ENCODE measurements around the gene BLVRA. TPM values are rescaled to one million over a fixed set of nuclear protein-coding genes. Genes with fewer than 3 reads are reported as not detected.

The BLVRA gene
- total RNA-seq, 1 donor from 2014 or later = 18.2 TPM

DNA sequence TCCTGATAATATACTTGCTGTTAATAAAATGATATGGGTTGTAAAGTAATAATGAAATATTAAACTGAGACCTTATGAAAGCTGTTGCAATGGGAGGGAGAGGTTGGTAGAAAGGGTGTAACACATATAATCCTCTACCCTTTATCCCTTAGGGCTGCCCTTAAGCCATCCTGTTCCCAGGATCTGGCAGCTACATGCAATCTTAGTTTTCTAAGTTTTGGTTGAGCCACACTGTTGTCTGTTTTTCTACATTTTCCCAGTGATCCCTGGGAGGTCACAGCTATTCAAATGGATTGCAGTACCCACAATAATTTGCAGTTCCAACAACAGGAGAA lies 35.5 kb upstream of the BLVRA start:
- peaks cover 8% of the 10 kb centered on the region for H3K4me1 Mint-ChIP-seq (ENCODE audit: unreplicated experiment)
- no peaks in the 10 kb centered on the region for H3K9me3 Mint-ChIP-seq (ENCODE audit: unreplicated experiment)
- no peak overlapping the region for H3K27ac Mint-ChIP-seq (ENCODE audit: unreplicated experiment)
- no peaks in the 10 kb centered on the region for H3K36me3 Mint-ChIP-seq (ENCODE audit: low read depth, unreplicated experiment)
- H3K27me3 Mint-ChIP-seq (ENCODE audit: unreplicated experiment) = no peaks in the 10 kb centered on the region
- no peak overlapping the region for H3K4me3 Mint-ChIP-seq (ENCODE audit: unreplicated experiment)
- no peak for DNase-seq (ENCODE audit: low spot score)
- TF ChIP-seq, protein P1, sequence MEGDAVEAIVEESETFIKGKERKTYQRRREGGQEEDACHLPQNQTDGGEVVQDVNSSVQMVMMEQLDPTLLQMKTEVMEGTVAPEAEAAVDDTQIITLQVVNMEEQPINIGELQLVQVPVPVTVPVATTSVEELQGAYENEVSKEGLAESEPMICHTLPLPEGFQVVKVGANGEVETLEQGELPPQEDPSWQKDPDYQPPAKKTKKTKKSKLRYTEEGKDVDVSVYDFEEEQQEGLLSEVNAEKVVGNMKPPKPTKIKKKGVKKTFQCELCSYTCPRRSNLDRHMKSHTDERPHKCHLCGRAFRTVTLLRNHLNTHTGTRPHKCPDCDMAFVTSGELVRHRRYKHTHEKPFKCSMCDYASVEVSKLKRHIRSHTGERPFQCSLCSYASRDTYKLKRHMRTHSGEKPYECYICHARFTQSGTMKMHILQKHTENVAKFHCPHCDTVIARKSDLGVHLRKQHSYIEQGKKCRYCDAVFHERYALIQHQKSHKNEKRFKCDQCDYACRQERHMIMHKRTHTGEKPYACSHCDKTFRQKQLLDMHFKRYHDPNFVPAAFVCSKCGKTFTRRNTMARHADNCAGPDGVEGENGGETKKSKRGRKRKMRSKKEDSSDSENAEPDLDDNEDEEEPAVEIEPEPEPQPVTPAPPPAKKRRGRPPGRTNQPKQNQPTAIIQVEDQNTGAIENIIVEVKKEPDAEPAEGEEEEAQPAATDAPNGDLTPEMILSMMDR (IDR thresholded peaks at IDR 0.05; ENCODE audit: unreplicated experiment) = no peak

DNA sequence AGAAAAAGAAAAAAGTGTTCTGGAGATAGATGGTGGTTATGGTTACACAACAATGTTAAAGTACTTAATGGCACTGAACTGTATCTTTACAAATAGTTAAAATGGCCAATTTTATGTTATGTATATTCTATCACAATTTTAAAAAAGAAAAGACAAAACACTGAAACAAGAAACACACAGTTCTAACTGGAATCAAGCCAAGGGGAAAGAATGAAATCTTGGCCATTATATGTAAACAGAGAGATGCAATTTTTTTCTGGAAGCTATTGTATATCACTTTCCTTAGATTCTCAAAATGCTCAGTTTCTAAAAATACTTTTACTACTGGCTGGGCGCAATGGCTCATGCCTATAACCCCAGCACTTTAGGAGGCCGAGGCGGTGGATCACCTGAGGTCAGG lies 33.2 kb upstream of the BLVRA start:
- Mint-ChIP-seq H3K4me1 (ENCODE audit: unreplicated experiment) (peaks cover 13% of the 10 kb centered on the region), H3K4me3 (ENCODE audit: unreplicated experiment) (no peak overlapping the region), H3K36me3 (ENCODE audit: low read depth, unreplicated experiment) (peaks cover 3% of the 10 kb centered on the region), H3K27me3 (ENCODE audit: unreplicated experiment) (no peaks in the 10 kb centered on the region), H3K9me3 (ENCODE audit: unreplicated experiment) (no peaks in the 10 kb centered on the region), H3K27ac (ENCODE audit: unreplicated experiment) (no peak overlapping the region)
- TF ChIP-seq, protein P1 (IDR thresholded peaks at IDR 0.05; ENCODE audit: unreplicated experiment) = no peak
- DNase-seq (ENCODE audit: low spot score) = no peak

DNA sequence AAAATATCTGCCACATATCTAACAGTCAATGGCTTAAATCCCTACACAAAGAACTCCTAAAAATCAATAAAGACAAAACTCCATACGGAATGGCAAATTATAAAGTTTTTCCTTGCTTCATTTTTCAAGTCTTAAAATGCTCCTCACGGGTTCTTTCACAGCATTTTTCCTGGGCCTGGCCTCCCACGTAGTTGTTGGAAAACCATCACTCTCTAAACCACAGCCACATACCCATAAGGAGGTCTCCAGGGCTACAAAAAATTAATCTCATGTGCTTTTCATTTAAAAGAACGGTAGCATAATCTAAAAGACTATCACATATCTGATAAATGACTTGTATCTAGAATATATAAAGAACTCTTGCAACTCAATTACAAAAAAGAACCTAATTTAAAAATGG lies 32.0 kb upstream of the BLVRA start:
- no peak for DNase-seq (ENCODE audit: low spot score)
- Mint-ChIP-seq H3K27ac (ENCODE audit: unreplicated experiment) (no peak overlapping the region), H3K36me3 (ENCODE audit: low read depth, unreplicated experiment) (peaks cover 3% of the 10 kb centered on the region), H3K4me3 (ENCODE audit: unreplicated experiment) (no peak overlapping the region), H3K27me3 (ENCODE audit: unreplicated experiment) (no peaks in the 10 kb centered on the region), H3K9me3 (ENCODE audit: unreplicated experiment) (no peaks in the 10 kb centered on the region), H3K4me1 (ENCODE audit: unreplicated experiment) (peaks cover 13% of the 10 kb centered on the region)
- TF ChIP-seq, protein P1 (IDR thresholded peaks at IDR 0.05; ENCODE audit: unreplicated experiment) = no peak

DNA sequence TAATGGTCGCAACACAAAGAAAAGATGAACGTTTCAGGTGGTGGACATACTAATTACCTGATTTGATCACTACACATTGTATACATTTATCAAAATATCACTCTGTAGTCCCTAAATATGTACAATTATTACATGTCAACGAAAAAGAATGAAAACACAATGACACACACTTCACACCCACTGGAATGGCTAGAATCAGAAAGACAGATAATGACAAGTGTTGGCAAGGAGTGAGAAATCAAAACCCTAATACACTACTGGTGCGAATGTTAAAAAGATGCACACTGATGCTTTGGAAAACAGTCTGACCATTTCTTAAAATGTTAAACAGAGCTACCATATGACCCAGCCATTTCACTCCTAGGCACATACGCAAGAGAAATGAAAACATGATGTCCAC lies 31.5 kb upstream of the BLVRA start:
- H3K36me3 Mint-ChIP-seq (ENCODE audit: low read depth, unreplicated experiment) = peaks cover 3% of the 10 kb centered on the region
- H3K27ac Mint-ChIP-seq (ENCODE audit: unreplicated experiment) = no peak overlapping the region
- H3K9me3 Mint-ChIP-seq (ENCODE audit: unreplicated experiment) = no peaks in the 10 kb centered on the region
- no peak overlapping the region for H3K4me3 Mint-ChIP-seq (ENCODE audit: unreplicated experiment)
- DNase-seq (ENCODE audit: low spot score) = no peak
- peaks cover 13% of the 10 kb centered on the region for H3K4me1 Mint-ChIP-seq (ENCODE audit: unreplicated experiment)
- H3K27me3 Mint-ChIP-seq (ENCODE audit: unreplicated experiment) = no peaks in the 10 kb centered on the region
- TF ChIP-seq, protein P1 (IDR thresholded peaks at IDR 0.05; ENCODE audit: unreplicated experiment) = no peak

DNA sequence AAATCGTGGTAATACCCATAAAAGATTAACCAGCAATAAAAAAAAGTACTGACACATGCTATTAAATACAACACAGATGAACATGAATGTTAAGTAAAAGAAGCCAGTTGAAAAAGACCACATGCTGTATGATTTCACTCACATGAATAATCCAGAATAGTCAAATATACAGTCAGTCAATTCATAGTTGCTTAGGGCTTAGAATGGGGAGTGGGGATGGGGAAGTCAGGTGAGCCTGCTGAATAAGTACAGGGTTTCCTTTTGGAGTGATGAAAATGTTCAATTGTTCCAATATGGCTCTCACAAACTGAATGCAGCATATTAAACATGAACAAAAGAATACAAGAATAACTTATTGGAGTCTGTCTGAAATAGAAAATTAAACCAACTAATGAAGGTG lies 31.0 kb upstream of the BLVRA start:
- Mint-ChIP-seq H3K27ac (ENCODE audit: unreplicated experiment) (no peak overlapping the region), H3K4me3 (ENCODE audit: unreplicated experiment) (no peak overlapping the region), H3K27me3 (ENCODE audit: unreplicated experiment) (no peaks in the 10 kb centered on the region), H3K9me3 (ENCODE audit: unreplicated experiment) (no peaks in the 10 kb centered on the region), H3K36me3 (ENCODE audit: low read depth, unreplicated experiment) (peaks cover 3% of the 10 kb centered on the region), H3K4me1 (ENCODE audit: unreplicated experiment) (peaks cover 13% of the 10 kb centered on the region)
- no peak for DNase-seq (ENCODE audit: low spot score)
- TF ChIP-seq, protein P1 (IDR thresholded peaks at IDR 0.05; ENCODE audit: unreplicated experiment) = no peak

Measured in endothelial cell (in vitro differentiated cells).